ENCODE measurements around the gene MIPOL1. TPM values are rescaled to one million over a fixed set of nuclear protein-coding genes. Genes with fewer than 3 reads are reported as not detected.

Gene MIPOL1
- polyA plus RNA-seq, 6 donors from 2014 or later, result not detected

DNA sequence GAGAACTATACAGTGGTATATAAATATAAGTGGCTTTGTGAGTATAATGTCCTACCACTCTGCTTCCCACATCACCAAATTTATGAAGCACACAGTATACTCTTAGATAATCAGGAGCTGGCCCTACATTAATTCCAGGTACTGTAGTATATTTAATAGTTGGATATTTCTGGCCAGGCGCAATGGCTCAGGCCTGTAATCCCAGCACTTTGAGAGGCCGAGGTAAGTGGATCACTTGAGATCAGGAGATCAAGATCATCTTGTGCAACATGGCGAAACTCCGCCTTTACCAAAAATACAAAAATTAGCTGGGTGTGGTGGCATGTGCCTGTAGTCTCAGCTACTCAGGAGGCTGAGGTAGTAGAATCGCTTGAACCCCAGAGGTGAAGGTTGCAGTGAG, 293.3 kb downstream of the MIPOL1 start:
- H3K27me3 Mint-ChIP-seq, result no peaks in the 10 kb centered on the region
- no peak for ATAC-seq (ENCODE audit: low read depth in 2 of 2)
- H3K4me3 Mint-ChIP-seq, result no peak overlapping the region
- DNase-seq, result no peak
- H3K27ac Mint-ChIP-seq, result no peak overlapping the region
- no peaks in the 10 kb centered on the region for H3K36me3 Mint-ChIP-seq
- H3K4me1 Mint-ChIP-seq, result no peaks in the 10 kb centered on the region
- H3K9me3 Mint-ChIP-seq, result peaks cover 0 to 16% (median 9%) of the 10 kb centered on the region in 7 donors

DNA sequence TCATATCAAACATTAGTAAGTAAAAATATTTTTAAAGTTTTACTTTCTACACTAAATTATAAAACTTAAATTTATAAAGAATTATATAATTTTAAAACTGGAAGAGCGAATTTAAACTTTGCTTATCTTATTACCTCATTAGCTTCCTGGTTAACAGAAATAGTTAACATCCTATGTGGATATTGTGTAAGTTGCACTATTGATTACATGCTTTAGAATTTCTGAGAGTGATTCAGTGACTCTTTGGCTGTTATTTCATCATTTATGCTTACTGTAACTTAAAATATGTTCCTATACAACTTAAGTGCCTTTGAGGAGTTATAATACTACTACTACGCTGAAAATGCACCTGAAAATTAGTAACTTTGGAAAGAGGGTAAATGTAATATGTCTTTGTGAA, 295.9 kb downstream of the MIPOL1 start:
- ATAC-seq (ENCODE audit: low read depth in 2 of 2), result no peak

GRCh38 chr14:37497422-37497821, 299.7 kb downstream of the MIPOL1 start:
- Mint-ChIP-seq H3K36me3 (no peaks in the 10 kb centered on the region), H3K9me3 (peaks cover 0 to 5% (median 2%) of the 10 kb centered on the region in 7 donors), H3K4me3 (no peak overlapping the region), H3K27me3 (no peaks in the 10 kb centered on the region), H3K27ac (no peak overlapping the region), H3K4me1 (no peaks in the 10 kb centered on the region)
- DNase-seq (no peak), ATAC-seq (ENCODE audit: low read depth in 2 of 2) (no peak)

More for the DNA sequence above, 295.9 kb downstream of the MIPOL1 start:
- peaks cover 0 to 11% (median 6%) of the 10 kb centered on the region in 7 donors for H3K9me3 Mint-ChIP-seq
- no peaks in the 10 kb centered on the region for H3K4me1 Mint-ChIP-seq
- H3K4me3 Mint-ChIP-seq, result no peak overlapping the region
- no peaks in the 10 kb centered on the region for H3K36me3 Mint-ChIP-seq
- H3K27me3 Mint-ChIP-seq, result no peaks in the 10 kb centered on the region
- H3K27ac Mint-ChIP-seq, result no peak overlapping the region
- no peak for DNase-seq

GRCh38 chr14:37501877-37502276, 304.1 kb downstream of the MIPOL1 start:
- DNase-seq (no peak), ATAC-seq (ENCODE audit: low read depth in 2 of 2) (no peak)
- H3K4me3 Mint-ChIP-seq, result no peak overlapping the region
- no peaks in the 10 kb centered on the region for H3K27me3 Mint-ChIP-seq
- no peaks in the 10 kb centered on the region for H3K36me3 Mint-ChIP-seq
- H3K27ac Mint-ChIP-seq, result no peak overlapping the region
- H3K9me3 Mint-ChIP-seq, result peaks cover 0 to 12% (median 4%) of the 10 kb centered on the region in 7 donors
- no peaks in the 10 kb centered on the region for H3K4me1 Mint-ChIP-seq

DNA sequence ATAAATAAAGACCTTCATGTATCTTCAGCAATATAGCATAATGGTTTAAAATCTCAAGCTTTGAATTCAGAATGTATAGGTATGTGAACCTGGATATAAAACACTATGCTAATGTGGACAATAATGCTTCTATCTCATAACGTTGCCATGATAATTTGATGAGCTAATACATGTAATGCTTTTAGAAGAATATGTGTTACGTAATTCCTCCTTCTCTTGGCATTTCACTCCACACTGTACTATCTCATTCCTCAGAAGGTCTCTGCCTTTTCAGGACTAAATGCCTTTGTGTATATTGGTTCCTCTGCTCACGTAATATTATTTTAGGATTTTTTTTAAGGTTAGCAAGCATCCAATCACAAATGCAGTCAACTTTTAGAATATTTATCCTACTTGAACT, 310.8 kb downstream of the MIPOL1 start:
- ATAC-seq (ENCODE audit: low read depth in 2 of 2) (no peak), DNase-seq (no peak)
- no peaks in the 10 kb centered on the region for H3K36me3 Mint-ChIP-seq
- H3K27me3 Mint-ChIP-seq, result no peaks in the 10 kb centered on the region
- H3K27ac Mint-ChIP-seq, result no peak overlapping the region
- H3K4me3 Mint-ChIP-seq, result no peak overlapping the region
- peaks cover 0 to 17% (median 5%) of the 10 kb centered on the region in 7 donors for H3K9me3 Mint-ChIP-seq
- no peaks in the 10 kb centered on the region for H3K4me1 Mint-ChIP-seq

- Mint-ChIP-seq H3K4me1 (no peaks in the 10 kb centered on the region), H3K36me3 (no peaks in the 10 kb centered on the region), H3K27me3 (no peaks in the 10 kb centered on the region), H3K27ac (no peak overlapping the region), H3K9me3 (peaks cover 0 to 14% (median 2%) of the 10 kb centered on the region in 7 donors), H3K4me3 (no peak overlapping the region)
- ATAC-seq (ENCODE audit: low read depth in 2 of 2) (no peak), DNase-seq (no peak)
Measured at GRCh38 chr14:37512173-37512572, 314.4 kb downstream of the MIPOL1 start.

GRCh38 chr14:37515771-37516170, 318.0 kb downstream of the MIPOL1 start:
- Mint-ChIP-seq H3K27ac (no peak overlapping the region), H3K36me3 (no peaks in the 10 kb centered on the region), H3K9me3 (peaks cover 0 to 9% (median 0%) of the 10 kb centered on the region in 7 donors), H3K27me3 (no peaks in the 10 kb centered on the region), H3K4me3 (no peak overlapping the region), H3K4me1 (no peaks in the 10 kb centered on the region)
- no peak for ATAC-seq (ENCODE audit: low read depth in 2 of 2)
- no peak for DNase-seq

- Mint-ChIP-seq H3K27ac (no peak overlapping the region), H3K27me3 (no peaks in the 10 kb centered on the region), H3K4me1 (no peaks in the 10 kb centered on the region), H3K36me3 (no peaks in the 10 kb centered on the region), H3K9me3 (peaks cover 0 to 10% (median 4%) of the 10 kb centered on the region in 7 donors), H3K4me3 (no peak overlapping the region)
- ATAC-seq (ENCODE audit: low read depth in 2 of 2) (no peak), DNase-seq (no peak)
Measured at GRCh38 chr14:37526994-37527393, 329.3 kb downstream of the MIPOL1 start.

DNA sequence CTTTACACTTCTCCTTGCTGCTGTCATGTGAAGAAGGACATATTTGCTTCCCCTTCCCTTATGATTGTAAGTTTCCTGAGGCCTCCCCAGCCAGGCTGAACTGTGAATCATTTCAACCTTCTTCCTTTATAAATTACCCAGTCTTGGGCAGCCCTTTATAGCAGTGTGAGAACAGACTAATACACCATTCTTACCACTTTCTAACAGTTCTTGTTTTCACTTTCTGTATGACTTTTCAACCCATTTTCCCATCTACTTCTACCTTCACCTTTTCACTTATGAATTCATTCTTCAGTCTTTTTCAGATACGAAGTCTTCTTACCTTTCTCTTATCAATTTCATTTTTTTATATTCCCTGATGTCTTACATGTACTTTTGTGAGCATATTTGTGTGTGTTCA, 342.3 kb downstream of the MIPOL1 start:
- Mint-ChIP-seq H3K27me3 (no peaks in the 10 kb centered on the region), H3K4me1 (no peaks in the 10 kb centered on the region), H3K4me3 (no peak overlapping the region), H3K27ac (no peak overlapping the region), H3K9me3 (peaks cover 0 to 5% (median 0%) of the 10 kb centered on the region in 7 donors), H3K36me3 (no peaks in the 10 kb centered on the region)
- no peak for ATAC-seq (ENCODE audit: low read depth in 2 of 2)
- DNase-seq, result no peak

DNA sequence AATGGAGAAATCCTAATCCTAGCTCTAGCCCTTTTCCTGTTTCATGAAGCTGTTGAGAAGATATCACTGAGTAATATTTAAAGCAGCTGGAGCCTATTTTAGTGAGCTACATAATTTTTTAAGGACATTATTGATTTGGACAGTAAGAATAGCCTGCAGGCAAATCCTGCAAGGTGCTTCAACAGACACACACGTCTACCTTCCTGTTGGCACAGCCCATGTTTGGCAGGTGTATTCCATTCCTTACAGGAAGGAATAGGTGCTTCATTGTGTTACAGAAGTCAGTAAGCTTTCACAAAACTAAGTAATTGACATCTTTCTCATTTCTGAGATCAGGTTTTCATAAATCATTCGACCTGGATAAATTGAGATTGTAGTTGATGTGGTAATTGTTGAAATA, 346.7 kb downstream of the MIPOL1 start:
- Mint-ChIP-seq H3K27me3 (no peaks in the 10 kb centered on the region), H3K4me3 (no peak overlapping the region), H3K27ac (no peak overlapping the region), H3K4me1 (no peaks in the 10 kb centered on the region), H3K9me3 (peaks cover 0 to 2% (median 0%) of the 10 kb centered on the region in 7 donors), H3K36me3 (no peaks in the 10 kb centered on the region)
- DNase-seq (no peak), ATAC-seq (ENCODE audit: low read depth in 2 of 2) (no peak)

GRCh38 chr14:37545174-37545573, 347.4 kb downstream of the MIPOL1 start:
- Mint-ChIP-seq H3K27me3 (no peaks in the 10 kb centered on the region), H3K27ac (no peak overlapping the region), H3K4me1 (no peaks in the 10 kb centered on the region), H3K4me3 (no peak overlapping the region), H3K9me3 (peaks cover 0 to 2% (median 0%) of the 10 kb centered on the region in 7 donors), H3K36me3 (no peaks in the 10 kb centered on the region)
- no peak for DNase-seq
- ATAC-seq (ENCODE audit: low read depth in 2 of 2), result no peak

DNA sequence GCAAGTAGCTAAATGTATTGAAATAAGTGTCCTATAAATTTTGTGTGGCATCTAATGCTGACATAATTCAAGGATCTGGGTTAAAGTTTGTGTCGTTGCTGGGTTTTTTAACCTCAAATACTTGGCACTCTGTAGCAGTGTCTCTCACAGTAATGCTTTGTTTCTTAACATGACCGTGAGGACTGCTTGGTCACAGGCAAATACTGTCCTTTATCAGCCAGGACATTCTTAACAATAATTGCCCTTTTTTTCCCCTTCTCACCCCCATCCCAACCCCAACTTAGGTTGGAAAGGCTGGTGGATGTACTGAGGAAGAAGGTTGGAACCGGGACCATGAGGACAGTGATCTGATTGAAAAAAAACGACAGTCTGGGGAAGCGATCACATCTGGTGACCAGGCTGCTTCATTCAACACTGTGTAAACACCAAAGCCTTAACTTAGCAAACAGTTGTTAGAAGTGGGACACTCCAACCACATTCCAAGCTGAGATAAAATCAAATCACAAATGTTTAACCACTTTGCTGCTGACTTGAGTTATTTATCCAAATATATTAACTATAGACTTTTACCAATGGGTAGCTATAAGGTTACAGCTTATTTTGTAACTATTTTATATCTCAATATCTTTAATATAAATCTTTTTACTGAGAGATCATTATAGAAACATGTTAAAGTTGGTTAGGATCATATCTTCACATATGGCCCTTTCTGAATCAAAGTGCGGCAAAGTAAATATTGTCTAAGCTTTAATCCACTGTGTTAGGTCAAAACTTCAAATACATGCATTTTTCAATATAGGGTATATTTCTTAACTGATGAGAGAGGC, 349.1 kb downstream of the MIPOL1 start:
- Mint-ChIP-seq H3K27me3 (no peaks in the 10 kb centered on the region), H3K9me3 (peaks cover 0 to 2% (median 0%) of the 10 kb centered on the region in 7 donors), H3K36me3 (no peaks in the 10 kb centered on the region), H3K4me3 (no peak overlapping the region), H3K27ac (no peak overlapping the region), H3K4me1 (no peaks in the 10 kb centered on the region)
- DNase-seq (no peak), ATAC-seq (ENCODE audit: low read depth in 2 of 2) (no peak)

- no peaks in the 10 kb centered on the region for H3K4me1 Mint-ChIP-seq
- peaks cover 0 to 21% (median 8%) of the 10 kb centered on the region in 7 donors for H3K9me3 Mint-ChIP-seq
- ATAC-seq (ENCODE audit: low read depth in 2 of 2) (no peak), DNase-seq (no peak)
- no peak overlapping the region for H3K27ac Mint-ChIP-seq
- H3K4me3 Mint-ChIP-seq, result no peak overlapping the region
- no peaks in the 10 kb centered on the region for H3K36me3 Mint-ChIP-seq
- no peaks in the 10 kb centered on the region for H3K27me3 Mint-ChIP-seq
Measured at GRCh38 chr14:37550511-37550910, 352.8 kb downstream of the MIPOL1 start.

GRCh38 chr14:37551119-37551518, 353.4 kb downstream of the MIPOL1 start:
- Mint-ChIP-seq H3K27me3 (no peaks in the 10 kb centered on the region), H3K27ac (no peak overlapping the region), H3K4me3 (no peak overlapping the region), H3K36me3 (no peaks in the 10 kb centered on the region), H3K9me3 (peaks cover 0 to 21% (median 8%) of the 10 kb centered on the region in 7 donors), H3K4me1 (no peaks in the 10 kb centered on the region)
- DNase-seq, result no peak
- no peak for ATAC-seq (ENCODE audit: low read depth in 2 of 2)

All from naive B cell (primary cell).